Measurements from ENCODE around the gene SNED1. TPM values are rescaled to one million over a fixed set of nuclear protein-coding genes. Genes with fewer than 3 reads are reported as not detected.

SNED1 gene
- total RNA-seq, 1 donor from 2014 or later = 17.9 TPM

DNA sequence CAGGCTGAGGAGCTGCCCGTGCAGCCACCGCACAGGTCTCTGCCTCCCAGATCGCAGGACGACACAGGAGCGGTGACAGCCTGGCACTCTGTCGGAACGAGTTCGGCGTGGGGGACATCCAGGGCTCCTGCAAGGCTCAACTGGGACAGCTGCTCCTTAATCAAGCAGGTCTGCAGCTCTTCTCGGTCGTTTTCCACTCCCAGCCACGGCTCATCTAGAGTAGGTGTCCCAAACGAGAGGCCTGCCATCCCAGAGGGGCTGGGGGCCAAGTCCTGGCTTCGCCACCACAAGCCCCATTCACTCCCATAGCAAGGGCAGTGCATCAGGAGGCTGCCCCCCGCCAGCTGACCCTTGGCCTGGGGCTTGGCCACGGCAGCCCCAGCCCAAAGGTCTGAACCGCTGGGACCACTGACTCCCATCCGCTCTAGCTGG lies 128.4 kb downstream of the SNED1 start:
- no peak for DNase-seq (ENCODE audit: low read depth in 2 of 2)

DNA sequence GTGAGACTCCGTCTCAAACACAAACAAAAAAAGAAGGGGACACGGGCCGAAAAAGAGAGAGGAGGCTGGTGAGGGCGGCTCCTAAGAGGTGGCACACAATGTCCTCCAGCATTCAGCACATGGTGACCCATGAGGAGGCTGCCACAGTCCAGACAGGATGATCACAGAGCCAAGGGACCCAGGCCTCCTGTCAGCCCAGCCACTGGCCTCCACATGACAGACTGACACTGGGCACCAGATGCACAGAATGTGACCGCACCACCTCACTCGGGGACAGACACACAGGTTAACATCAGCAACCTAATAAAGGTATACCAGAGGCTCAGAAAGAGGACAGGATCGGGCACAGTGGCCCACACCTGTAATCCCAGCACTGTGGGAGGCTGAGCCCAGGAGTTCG lies 129.8 kb downstream of the SNED1 start:
- no peak for DNase-seq (ENCODE audit: low read depth in 2 of 2)

DNA sequence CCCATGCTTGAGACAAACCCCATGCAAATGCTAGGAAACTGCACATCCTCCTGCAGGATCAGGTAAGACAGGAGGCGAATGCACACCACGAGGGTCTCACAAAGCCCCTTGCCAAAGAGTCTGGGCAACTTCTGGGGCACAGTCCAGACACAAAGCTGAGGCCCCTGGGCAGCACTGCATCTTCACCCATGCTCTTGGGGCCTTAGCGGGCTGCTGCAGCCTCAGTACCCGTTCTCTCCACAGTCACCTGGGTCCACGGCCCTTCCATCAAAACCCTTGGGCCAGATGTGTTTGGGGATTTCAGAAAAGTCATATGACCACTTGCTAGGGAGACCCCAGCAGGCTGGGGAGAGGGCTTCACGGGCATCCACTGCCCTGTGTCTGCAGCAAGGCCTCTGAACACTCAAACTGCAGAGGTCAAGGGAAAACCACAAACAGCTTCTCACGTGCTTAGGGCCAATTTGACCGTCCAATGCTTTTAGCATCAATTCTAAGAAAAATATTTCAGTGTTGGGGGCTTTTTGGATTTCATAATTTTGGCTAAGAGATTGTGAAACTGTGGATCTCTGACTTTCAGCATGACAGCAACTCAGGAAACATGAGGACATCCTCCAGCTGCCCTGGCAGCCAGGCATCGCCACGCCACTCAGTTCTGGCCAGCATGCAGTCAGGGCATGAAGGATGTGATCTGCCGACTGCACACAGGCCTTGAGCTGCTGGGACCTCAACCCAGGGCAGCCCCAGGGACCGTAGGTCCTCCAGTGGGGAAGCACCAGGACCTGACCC lies 130.9 kb downstream of the SNED1 start:
- no peak for DNase-seq (ENCODE audit: low read depth in 2 of 2)

DNA sequence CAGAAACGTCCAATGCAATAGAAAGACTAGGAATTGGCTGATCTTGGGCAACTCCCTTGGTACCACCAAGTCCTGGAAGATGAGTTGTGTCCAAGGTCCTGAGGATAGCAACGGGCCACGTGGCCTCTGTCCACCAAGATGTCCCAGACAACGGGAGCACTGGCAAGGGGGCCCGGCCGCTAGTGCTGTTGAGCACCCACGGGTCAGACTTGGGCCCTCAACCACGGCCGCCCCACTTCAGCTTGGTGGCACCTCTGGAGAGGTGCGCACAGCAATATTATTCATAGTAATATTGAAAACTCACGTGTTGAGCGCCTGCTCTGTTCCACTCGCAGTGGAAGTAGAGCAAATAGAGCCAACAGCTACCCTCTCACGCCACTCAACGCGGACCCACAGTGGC lies 131.9 kb downstream of the SNED1 start:
- DNase-seq (ENCODE audit: low read depth in 2 of 2) = no peak

DNA sequence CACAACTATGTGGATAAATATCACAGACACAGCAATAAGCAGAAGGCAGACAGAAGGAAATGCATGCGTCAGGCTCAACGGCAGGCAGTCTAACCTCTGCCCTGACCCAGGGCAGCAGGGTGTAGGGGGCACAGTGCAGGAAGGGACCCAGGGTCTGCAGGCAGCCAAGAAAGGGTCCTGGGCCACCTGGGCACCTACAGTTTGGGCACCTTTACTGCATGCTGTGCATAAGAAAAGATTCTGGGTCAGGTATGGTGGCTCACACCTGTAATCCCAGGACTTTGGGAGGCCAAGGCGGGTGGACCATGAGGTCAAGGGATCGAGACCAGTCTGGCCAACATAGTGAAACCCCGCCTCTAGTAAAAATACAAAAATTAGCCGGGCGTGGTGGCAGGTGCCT lies 133.1 kb downstream of the SNED1 start:
- no peak for DNase-seq (ENCODE audit: low read depth in 2 of 2)

DNA sequence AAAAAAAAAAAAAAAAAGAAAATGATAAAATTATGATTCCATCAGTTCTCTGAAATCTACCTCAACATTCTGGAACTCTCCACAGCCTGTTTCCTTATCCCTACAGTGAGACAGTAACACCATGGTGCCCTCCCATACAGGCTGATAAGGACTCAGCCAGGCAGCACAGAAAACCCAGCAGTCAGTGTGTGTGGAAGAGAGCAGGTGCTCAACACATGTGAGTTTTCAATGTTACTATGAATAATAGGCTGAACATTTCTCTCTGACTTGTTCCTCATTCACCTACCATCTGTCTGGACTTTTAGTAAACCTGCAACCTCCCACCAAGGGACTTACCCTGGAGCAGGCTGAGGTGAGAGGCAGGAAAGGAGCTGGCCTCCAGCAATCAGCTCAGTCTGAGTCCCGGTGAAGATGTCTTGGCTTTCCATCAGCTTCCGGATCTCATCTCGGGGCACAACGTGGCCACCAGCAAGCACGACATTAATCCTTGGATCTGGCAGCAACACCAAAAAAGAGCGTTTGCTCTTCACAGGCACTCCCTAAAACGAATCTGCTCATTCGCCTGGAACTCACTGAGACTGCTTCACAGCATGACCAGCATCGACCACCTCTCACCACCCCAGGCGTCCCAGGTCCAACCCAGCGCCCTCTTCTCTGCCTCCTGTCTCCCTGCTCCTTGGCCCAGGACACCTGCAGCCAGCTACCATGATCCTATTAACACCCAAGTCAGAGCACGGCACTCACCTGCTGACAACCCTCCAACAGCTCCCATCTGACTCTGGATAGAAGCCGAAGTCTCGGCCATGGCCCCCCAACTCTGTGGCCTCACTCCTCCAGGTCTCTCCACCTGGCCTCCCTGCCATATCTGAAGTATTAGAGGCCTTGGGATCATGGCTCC lies 134.4 kb downstream of the SNED1 start:
- no peak for DNase-seq (ENCODE audit: low read depth in 2 of 2)

DNA sequence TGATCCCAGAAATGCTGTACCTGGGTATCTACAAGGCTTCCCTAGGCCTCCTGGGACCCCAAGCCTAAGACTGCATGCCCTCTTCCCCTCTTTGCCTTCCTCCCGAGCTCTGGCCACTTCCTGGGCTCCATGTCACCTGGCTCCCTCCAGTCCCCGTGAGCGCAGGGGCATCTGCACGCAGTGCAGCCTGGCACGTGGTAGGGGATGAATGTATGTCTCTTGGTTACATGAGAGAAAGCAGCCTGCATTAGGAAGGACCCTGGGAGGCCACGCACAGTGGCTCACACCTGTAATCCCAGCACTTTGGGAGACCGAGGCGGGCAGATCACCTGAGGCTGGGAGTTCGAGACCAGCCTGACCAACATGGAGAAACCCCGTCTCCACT lies 135.0 kb downstream of the SNED1 start:
- DNase-seq (ENCODE audit: low read depth in 2 of 2) = no peak

DNA sequence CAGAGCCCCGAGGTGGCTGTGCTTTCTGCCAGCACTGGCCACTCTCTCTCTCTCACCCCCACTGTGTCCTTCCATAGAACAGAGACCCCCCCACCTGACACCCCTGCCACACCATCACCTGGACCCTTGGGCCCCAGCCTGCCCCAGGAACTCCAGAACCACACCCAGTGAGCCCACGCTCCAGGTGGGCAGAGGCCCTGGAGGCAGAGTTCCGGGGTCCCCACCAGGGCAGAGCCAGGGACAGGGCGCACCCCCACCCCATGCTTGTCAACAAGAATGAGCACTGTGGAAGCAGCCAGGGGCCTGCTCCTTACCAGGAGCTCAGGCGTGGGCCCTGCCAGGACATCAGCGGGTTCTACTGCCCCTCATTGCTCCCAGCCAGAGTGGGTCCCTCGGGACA lies 136.3 kb downstream of the SNED1 start:
- DNase-seq (ENCODE audit: low read depth in 2 of 2) = no peak

DNA sequence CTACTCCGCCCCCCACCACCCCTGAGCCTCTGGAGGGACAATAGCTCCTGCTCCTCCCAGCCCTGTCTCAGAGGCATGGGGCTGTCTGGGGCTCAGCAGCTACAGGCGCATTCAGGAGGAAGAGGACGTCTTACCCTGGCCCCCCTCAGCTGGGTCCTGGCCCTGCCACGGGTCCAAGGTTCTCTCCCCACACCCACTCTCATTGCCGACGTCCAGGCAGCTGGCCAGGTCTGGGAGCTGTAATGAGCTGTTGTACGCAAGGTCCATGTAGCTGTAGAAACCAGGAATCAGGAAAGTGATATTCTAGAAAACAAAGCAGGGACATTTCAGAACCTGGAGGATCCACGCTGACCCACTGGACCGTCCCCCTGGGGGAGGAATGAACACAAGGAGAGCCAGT lies 137.3 kb downstream of the SNED1 start:
- DNase-seq (ENCODE audit: low read depth in 2 of 2) = no peak

DNA sequence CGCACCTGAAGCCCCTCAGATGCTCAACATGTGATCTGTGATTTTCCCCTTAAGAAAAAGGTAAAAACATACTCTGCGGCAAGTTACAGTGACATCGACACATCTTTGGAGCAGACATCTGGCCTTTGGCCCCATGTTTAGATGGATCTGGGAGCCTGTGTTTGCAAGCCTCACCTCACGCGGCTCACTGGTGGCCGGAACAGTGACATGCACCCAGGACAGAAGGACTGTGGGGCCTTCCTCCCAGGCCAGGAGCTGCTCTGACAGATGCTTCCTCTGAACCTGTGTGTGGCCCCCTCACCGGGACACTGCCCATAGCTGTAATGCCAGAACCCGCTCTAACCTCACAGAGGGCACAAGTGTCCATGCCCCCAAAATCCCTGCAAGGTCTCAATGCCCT lies 137.8 kb downstream of the SNED1 start:
- DNase-seq (ENCODE audit: low read depth in 2 of 2) = no peak

DNA sequence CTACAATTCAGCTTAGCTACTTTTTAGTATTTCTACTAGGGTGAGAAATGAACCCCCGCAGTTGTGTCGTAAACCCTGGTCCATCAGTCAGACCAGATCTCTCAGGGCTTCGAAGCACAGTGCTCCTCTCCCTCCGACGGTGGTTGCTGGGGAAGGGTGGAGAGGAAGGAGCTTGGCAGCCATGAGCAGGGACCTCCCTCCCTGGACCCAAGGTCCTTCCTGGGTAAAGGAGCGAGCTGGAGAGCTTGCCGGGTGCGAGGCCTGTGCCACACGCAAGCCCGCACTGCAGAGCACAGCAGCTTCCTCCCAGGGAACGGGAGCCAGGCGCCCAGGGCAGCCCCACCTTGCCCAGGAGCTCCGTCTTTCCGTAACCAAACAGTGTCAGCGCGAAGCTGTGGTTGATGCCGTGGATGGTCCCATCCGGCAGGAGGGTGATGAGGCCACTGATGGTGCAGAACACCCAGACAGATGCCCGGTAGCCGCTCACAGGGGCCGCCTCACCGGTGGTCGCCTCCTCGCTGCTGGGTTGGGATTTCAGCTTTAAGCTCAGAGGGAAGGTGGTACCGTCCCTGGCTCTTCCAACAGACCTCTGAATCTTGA lies 138.3 kb downstream of the SNED1 start:
- DNase-seq (ENCODE audit: low read depth in 2 of 2) = no peak

DNA sequence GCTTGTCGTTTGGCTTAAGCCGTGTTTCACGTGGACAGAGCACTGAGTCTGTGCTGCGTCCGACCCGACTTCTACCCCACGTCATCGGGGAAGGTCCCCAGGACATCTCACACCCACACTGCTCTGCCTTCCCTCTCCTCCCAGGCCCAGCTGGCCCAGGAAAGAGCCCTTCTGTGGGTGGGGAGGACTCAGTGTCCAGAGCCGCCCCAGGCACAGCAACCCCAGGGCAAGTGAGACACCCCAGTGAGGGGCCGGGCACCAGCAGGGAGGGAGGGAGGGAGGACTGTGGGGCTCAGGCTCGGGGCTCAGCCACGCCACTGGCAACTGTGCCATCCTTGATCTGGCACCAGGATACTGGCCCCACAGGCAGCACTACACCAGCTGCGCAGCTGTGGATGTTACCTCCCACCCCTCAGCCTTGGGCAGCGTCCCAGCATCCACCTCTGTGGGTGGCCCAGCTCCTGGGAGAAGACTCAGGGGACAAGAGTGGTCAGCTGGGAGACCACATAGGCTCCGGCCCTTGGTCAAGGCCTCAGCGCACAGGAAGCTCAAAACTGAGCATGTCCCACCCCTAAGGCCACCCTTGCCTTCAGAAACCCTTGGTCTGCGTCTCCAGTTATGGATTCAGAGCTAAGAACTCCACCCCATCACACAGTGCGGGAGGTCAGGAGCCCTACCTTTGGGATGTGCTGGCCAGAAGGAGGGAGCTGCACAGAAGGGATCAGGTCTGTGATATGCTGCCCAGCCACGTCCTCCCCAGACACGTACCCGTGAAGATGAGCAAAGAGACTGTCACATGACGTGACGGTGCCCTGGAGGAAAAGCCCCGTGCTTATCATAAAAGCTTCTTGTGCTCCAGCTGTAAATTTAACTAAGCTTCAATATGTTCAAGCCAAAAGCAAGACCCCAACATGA lies 139.1 kb downstream of the SNED1 start:
- DNase-seq (ENCODE audit: low read depth in 2 of 2) = no peak

DNA sequence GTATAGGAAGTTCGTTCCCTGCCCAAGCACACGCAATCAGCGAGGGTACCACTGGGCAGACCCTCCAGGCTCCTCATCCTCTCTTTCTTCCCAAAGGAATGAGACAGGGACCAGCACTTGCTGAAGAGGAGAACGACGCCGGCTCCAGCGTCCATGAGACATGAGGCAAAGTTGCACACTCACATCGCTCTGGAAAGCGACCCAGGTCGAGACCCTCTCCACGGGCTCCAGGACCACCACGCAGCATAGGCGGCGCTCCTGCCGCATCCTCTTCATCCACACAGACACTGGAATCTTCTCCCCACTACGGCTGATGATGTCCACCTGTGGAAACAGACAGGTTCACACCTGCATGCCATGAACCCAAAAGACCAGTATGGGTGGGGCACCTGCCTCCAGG lies 140.1 kb downstream of the SNED1 start:
- no peak for DNase-seq (ENCODE audit: low read depth in 2 of 2)

DNA sequence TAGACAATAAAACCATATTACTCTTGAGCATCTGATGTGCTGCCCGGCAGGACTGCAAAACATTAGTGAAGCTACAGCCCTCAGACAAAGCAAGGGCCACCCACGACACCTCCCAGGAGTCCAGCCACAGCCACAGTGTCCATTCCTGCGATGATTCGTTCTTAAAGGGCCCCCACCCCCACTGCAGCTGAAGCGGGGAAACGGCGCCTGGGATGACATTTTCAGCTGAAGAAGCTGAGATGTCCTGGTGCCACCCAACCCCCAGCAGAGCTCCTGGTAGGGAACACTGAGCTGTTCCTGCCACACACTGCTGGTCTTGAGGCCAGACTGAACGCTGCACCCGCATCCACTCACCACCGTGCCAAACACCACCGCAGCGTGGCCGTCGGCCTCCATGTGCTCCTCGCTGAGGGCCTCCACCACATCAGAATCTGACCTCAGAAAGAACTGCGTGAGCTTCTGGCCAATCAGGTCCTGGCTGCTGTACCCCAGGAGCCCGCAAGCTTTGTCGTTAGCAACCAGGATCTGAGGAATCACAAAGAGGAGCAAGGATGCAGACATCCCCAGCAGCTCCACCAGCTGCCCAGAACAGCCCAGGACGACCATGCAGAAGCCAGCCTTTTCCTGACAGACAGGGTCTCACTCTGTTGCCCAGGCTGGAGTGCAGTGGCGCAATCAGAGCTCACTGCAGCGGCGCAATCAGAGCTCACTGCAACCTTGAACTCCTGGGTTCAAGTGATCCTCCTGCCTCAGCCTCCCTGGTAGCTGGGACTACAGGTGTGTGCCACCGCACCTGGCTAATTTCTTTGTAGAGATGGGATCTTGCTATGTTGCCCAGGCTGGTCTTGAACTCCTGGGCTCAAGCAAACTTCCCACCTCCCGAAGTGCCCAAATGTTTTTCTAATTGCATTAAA lies 141.4 kb downstream of the SNED1 start:
- no peak for DNase-seq (ENCODE audit: low read depth in 2 of 2)

DNA sequence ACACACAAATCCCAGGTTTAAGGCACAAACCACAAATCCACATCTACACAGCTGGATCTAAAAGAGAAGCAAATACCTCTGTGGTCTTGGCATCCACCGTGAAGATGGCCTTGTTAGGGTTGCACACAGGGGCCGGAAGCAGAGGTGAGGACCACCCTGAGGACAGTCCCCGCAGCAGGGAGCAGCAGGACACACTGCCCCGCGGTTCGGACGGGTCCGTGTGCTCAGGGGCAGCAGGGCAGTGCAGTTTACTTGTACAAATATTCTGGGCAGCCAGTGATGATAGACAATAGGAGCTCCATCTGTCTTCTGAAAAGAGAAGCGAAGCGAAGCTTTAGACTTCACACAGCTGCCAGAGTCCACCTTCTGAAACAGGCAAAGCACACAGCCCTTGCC lies 142.0 kb downstream of the SNED1 start:
- DNase-seq (ENCODE audit: low read depth in 2 of 2) = no peak

DNA sequence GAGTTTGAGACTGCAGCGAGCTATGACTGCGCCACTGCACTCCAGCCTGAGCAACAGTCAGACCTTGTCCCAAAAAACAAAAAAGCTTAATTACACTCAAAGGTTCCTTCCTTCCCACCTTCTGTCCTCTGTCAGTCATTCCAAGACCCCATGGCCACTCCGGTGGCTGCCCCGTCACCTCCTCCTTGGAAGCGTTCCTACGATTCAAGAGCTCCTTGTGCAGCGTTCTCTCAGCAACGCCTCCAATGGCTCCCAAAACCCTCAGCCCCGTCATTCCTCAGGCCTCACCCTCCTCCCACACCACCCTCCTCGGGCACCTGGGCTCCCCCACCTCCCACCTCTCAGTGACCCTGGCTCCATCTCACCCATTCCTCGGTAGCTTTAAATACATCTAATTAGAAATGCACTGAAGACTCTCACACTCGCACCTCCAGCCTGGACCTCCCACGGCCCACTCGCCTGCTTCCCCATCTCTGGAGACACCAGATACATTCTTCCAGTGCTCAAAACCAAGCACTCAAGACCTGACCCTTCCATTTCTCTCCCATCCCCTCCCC lies 142.9 kb downstream of the SNED1 start:
- no peak for DNase-seq (ENCODE audit: low read depth in 2 of 2)

DNA sequence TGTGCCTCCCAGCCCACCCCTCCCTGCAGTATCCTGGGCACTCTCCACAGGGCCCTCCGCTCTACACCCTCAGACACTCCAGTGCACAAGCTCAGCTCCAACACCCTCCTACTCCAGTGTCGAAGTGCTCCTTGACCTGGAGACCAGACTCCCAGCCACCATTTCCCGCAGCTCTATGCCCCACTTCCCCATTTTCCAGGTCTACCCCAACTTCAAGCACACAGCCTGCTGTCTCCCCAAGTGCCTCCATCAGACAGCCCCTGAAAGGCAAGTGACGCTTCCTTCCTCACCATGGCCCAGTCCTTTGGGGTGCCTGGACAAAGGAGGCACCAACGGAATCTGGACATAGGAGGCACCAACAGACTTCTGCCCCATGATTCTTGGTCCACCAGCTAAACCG lies 143.6 kb downstream of the SNED1 start:
- DNase-seq (ENCODE audit: low read depth in 2 of 2) = no peak

DNA sequence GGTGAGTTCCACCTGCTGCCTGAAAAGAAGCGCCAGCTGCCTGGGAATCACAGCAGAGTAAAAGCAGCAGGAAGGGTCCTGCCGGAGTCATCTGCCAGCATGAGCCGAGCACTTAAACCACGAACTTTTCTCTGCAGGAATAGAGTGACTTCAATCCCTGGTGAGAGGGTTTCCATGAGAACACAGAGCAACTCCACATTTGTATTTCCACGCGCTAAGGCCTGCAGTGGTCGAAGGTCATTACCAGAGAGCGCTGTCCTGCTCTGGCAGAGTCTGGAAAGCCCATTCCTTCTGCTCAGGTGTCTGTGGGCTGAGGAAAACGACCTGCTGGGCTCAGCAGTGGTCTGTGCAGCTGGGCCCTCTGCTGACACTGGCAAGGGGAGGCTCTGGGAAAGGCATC lies 144.2 kb downstream of the SNED1 start:
- DNase-seq (ENCODE audit: low read depth in 2 of 2) = no peak

Data from lung microvascular endothelial cell (primary cell).